CD4-positive, alpha-beta T cell treated with Interleukin-6 at 100 ng/mL for 8 hours (primary cell): ENCODE data around the gene NPBWR2.

Source experiments
- DNase-seq: peaks from one replicate; pipeline ENCODE4 v3.0.0-alpha.2; 2020; ENCODE audit warnings: mixed read lengths, low spot score

The NPBWR2 gene

DNA sequence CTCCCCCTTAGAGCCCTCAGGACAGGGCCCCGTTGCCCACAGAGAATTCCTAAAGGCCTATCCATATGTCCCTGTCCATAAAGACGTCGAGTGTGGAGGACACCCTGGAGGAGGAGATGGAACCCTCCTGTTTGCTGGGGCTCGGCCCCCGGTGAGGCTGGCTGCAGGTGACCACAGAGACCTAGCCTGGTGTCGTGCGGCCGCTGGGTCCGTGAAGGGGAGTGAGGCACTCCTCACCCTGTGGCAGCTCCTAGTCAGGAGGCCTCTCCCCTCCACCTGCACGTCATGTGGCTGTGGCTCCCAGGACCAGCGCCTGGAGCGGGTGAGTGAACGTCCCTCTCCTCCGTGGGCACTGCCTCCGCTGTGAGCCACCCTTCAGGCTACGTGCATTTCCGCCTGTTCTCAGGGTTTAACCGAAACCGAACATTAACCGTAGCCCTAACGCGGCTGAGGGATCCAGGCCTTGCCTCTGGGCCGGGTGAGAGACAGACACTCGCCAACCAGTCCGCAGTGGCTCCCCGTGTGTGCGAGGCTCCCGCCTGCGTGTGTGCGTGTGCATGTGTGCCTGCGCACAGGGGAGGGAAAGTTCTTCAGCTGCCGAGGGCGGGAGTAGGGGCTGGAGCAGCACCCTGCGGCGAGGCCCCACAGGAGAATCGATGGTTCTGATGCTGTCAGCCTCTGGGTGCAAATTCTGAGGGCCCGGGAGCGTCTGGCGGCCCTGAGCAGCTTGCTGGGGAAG, 50.3 kb downstream of the NPBWR2 start:
- DNase-seq, result no peak

DNA sequence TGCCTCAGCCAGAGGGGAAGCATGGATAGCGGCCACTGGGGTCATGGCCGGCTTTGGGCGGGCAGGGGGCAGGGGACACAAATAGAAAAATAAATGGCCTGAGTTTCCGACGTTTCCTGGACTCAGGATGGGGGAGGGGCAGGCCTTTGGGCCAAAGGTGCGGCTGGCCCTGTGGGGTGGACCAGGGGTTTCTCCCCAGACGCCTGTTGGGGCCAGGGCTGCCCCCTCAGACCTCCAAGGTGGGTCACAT, 50.8 kb downstream of the NPBWR2 start:
- no peak for DNase-seq

DNA sequence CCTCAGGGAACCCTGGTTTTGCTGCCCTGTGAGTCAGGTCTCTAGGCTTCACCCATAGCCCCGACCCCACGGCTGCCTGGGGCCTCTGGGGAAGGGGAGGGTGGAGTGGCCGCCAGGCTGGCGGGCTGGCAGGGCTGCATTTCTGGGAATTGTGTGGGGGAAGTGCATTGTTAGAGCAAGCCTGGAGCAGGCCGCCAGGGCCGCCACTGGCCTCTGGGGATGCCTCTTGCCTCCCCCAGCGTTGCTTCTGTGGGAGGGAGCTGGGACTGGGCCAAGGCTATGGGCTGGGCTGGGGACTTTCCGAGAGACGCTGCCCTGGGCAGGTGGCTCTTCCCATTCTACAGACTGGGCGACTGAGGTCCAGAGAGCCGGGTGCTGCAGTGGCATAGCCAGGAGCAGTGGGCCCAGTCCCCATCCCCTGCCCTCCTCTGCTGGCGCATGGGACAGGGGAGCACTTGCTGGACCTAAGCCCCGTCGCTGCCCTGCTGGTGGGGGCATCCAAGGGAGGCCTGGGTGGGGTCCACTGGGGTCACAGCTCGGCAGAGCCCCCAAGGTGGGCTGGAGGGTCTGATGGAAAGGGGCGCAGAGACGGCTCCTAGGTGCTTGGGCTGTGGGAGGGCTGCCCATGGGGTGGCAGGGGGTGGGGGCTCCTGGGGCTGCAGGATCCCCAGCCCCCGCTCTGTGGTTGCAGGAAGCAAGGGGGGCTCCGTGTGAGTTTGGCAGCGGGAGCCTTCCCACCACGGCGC, 51.3 kb downstream of the NPBWR2 start:
- DNase-seq, result no peak

DNA sequence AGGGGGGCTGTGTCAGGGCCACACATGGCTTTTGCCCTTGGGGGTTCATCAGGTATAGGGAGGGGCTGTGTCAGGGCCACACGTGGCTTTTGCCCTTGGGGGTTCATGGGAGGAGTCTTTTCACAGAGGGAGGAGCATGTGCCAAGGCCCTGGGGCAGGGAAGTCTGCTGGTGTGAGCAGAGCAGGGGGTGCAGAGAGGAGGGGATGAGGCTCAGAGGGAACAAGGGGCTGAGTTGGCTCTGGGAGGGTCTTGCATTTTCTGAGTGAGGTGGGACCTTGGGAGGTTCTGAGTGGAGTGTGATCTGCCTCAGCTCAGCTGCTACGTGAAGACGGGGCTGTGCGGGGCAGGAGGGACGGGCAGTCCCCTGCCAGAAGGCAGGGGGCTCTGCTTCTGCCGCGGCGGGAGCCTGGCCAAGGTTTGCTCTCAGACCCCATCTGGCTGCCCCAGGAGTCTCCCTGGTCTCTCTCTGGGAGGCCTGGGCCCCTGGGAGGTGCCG, 51.9 kb downstream of the NPBWR2 start:
- no peak for DNase-seq

DNA sequence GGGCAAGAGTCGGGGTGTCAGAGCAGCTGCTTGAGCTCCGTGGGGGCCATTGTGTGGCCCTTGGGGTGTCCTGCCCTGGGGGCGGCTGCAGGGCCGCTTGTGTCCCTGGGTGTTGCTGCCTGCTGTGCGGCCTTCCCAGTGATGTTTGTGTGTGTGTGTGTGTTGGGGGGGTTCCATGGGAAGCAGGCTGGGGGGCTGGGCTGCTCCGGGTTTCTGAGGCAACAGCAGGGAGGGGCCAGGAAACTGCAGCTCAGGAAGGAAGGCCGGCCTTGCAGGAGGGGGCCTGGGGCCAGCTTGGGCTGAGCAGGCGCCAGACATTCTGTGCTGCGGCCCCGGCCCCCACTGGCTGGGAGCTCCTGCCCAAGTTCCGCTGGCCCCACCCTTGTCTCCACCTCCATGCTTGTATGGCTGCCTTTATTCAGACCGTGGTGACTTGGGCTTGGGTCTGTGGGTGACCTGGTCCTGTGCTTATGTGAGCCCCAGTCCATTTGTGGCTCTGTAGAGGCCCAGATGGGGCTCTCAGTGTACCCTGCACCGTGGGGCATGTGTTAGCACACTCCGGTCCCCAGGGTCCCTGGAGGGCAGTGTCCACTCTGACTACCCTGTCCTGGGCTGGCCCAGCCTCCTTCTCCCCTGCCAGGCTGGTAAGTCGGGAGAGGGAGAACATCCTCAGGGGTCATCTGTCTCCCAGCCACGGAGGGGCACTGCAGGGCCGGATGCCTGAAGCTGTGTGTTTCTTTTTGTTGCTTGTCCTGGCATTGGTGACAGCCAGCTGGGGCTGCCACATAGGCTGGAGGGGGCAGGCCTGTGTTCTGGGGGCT, 53.3 kb downstream of the NPBWR2 start:
- no peak for DNase-seq
